Inferior parietal cortex (tissue), 1 donor: Measurements from ENCODE around the gene TUBGCP3.

Experiments used
- DNase-seq: peaks from one replicate; pipeline ENCODE4 v3.0.0-alpha.2; 2016; ENCODE audit errors: extremely low spot score

TUBGCP3 gene

DNA sequence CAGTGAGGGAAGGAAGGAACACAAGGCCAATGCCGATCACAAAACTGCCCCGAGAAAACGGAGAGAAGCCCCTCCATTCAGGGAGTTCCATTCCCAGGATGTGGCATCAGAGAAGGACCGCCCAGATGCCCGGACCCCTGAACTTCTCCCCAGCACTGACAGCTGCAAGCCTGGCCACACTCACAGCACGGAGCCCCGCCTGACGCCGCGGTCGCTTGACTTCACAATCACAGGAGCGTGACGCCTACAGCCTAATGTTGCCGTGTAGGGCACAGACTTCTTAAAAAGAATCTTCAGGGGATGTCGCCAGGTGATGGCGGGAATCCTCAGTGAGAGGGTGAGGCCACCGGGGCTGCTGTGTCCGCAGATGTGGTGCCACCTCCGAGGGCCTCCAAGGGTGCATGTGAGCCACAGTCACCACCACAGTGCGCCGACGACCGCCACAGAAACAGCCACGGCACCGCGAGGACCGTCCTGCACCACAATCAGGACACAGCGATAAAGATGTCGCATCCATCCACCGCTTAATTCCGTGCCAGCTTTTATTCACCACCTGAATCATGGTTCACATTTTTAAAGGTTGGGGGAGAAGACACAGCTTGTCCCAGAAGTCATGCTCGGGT lies 134.6 kb downstream of the TUBGCP3 start:
- DNase-seq: no peak

DNA sequence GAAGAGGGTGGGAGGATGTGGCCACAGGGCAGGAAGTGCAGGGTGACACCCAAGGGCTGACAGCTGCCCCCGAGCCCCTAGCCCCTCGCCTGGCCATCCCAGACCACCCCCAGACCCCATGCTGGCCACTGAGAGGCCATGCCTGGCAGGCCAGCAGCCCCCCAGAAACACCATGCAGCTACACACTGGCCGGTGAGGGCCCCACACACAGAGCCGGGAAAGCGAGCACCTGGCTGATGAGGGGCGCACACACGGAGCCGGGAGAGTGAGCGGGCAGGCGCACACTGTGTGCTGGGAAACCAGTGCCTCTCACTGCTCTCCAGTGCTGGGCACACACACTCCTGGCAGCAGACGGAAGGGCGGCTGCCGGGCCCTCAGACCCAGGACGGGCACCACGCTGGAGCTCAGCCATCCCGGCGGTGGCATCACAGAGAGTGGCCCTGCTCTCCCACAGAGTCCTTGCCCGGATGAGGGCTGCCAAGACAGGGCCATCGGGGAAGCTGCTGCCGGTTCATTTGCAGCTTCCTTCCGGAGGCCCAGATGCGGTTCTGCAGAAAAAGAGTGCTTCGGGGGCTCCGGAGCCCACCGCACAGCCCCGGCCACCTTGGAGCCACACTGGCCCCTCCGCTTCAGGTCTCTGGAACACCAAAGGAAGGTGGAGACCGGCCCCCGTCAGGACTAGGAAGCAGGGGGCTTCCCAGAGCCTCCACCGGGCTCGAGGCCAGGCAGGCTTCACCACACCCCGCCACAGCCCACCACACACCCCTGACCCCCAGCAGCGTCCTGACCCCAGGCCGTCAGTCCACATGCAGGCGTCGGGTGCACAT lies 135.4 kb downstream of the TUBGCP3 start:
- no peak for DNase-seq

DNA sequence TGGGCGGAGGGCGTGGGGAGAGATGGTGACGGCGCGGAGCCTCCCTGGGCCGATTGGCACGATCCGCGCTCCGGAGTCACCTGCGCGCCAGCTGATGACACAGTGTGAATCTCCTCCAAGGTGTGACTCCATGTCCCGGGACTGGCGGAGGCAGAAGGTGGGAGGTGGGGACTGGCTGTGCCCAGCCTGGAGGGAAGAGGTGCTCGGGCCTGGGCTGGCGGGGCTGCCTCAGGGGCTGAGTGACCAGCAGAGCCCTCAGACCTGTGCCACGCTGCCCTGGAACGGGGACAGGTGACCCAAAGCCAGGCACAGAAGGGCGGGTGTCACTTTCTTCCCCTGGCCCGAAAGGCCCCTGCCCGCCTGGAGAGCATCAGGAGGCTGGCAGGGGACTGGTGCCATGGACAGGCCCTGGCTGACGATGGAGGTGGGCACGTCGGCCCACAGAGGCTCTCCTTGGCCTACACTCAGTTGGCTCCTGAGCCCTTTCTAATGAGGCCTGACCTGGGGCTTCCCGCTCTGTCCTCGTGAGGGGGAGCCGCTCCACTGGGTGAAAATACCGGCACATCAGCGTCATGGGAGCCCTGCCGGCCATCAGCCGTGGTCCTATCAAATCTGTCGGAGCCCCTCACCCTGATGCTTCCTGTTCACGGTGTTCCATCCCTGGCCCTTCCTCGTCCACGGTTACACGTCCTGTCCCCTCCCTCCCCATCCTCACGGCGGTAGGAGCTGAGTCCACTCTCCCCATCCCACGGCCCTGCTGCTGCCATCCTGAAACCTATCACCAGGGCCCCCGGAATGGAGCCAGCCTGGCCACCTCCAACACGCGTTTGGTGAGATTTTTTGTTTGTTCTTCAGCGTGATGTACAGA lies 136.2 kb downstream of the TUBGCP3 start:
- DNase-seq: no peak

DNA sequence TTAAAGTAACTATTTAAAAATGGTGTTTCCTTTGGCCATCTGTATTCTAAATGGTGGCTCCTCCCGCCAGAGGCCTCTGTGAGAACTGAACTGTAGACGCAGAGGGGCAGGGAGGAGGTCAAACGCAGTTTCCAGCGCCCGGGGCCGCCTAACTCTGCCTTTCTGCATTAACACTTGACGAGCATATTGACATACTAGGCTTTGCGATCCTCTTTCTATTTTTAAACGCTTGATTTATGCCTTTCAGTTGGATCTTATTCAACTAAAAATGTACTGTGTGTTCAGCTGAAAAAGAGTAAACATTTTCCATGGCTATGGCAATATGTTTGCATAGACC lies 137.1 kb downstream of the TUBGCP3 start:
- DNase-seq: no peak

DNA sequence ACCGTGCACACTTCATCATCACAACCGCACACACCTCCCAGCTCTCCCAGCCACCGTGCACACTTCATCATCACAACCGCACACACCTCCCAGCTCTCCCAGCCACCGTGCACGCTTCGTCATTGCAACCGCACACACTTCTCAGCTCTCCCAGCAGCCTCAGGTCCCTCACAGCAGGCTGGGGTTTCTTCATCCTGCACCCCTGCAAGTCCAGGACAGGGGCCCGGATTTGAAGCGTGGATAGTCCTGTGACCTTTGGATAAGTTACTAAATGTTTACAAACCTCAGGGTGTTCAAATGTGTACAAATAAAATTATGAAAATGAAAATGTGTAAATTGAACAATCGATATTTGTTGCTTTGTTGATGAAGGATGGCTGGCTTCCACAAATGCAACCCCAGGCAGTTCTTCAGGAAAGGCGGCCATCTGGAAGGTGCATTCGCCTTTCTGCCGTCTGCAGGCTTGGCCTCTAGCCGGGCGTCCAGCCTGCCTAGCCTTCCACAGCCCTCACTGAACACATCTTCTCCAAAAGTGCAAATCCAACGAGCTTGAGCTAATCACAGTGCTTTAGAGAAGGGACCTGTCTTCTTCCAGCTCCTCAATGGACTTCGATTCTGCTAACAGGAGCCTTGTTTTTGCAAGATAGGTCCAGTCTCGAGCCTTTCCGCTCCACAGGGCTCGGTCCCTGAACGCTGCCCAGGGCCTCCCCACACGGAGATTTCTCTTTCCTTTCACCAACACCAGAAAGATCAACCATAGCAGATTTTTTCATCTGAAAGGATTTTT lies 137.6 kb downstream of the TUBGCP3 start:
- no peak for DNase-seq

DNA sequence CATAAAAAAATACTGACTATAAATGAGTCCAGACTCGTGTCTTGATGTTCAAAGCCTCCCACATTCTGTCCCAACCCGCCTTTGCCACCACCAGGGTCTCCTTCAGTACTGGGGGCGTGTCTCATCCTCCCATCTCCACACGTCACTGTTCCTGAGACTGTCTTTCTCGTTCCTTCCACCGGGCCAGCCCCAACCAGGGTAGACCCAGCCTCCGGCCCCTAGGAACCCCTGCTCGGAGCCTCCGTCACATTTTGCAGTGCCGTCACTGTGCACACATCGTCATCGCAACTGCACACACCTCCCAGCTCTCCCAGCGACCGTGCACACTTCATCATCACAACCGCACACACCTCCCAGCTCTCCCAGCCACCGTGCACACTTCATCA lies 138.4 kb downstream of the TUBGCP3 start:
- no peak for DNase-seq

DNA sequence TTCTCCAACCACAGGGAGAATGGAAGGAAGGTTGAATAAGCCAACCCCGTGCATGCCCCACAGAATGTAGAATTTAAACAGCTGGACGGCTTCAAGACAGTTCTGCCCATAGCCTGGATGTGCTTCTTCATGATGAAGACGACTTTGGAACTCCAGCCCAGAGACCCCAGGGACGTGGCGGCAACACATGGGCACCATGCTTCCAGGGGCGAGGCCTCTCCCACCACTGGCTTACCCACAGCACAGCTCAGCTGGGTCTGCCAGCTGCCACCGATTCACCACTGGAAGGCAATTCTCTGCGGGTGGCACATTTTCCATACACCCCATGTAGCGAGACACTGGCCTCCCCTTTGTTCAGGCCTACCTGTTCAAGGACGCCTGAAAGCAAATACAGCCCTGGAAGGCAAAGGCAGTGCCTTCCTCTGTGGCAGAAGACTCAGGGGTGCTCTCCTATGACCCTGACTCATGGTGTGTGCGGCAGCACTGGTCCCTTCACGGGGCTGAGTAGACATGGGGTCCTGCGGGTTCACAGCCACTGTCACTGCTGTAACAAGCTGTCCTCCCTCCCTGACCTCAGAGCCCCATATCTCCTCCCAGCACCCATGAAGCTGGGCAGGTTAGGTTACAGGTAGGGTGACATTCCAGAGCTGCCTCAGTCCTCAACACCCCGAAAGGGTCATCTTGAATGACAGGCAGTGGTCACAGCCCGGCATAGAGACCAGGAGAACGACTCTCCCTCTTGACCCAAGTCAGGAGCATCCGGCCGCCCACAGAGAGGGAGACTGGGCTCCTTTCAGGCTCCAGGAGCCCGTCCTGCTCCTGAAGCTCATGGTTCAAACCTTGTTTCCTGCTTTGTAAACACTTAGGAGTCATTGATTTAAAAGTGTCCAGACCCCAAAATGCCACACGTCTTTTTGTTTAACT lies 139.1 kb downstream of the TUBGCP3 start:
- no peak for DNase-seq

DNA sequence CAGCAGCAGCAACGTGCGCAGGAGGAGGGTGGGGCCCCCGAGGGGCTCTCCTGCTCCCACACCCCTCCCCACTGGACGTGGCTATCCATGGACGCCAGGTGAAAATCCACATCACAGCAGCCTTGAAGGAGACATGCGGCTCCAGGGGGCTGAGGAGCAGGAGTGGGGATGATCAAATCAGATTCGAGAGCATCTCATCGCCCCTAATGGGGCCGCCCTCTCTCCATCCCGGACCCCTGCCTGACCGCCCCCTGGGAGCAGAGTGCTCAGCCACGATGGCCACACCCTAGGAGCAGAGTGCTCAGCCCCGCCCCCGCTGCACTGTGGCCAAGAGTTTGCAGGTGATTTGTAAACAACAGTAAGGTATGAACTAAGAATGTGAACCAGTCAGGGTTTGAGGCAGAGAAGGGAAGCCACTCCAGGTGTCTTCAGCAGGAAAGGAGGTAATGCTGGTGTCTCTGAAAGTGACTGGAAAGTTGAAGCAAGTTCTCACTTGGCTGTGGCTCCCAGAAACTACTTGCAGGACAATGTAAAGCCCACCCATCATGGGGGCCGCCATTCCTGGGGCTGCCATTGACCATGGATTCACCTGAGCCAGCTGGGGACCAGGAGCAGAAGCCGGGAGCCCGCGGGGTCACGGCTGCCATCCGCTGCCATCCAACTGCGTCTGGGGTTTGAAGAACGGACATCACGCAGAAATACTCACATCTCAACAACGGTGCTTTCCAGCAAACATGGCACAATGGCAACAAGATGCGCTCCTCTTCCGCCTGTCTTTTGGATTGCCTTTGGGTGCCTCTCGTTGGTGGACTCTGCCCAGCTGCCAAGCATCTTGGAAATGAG lies 140.0 kb downstream of the TUBGCP3 start:
- no peak for DNase-seq

DNA sequence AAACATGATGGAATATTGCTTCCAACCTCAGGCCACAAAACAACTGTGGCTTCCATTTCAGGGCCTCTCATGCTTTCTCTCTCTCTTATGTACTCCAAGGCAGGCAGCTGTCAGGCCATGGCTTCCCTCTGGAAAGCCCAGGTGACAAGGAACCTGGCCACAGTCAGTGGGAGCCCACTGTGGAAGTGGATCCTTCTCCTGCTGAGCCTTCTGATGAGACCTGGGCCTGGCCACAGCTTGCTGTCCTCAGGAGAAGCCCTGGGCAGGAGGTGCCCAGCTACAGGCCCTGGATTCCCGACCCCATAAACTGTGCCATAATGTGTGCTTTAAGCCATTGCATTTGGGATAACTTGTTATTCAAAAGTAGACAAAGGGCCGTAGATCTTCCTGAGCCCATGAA lies 140.6 kb downstream of the TUBGCP3 start:
- DNase-seq: no peak

DNA sequence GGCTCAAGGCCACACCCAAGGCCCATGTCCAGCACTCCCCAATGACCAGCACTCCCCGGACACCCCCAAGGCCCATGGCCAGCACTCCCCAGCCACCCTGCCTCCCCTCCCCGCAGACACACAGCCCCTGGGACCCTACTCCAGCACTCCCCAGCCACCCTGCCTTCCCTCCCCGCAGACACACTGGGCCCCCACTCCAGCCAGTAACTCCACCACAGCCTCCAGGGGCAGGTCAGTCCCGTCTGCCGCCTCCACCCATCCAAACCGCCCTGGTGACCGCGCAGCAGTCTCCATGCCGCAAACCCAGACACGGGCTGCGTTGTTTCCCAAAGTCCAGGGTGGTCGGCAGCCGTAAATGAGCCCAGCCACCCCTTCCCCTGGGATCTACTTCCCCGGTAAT lies 141.1 kb downstream of the TUBGCP3 start:
- DNase-seq: no peak

DNA sequence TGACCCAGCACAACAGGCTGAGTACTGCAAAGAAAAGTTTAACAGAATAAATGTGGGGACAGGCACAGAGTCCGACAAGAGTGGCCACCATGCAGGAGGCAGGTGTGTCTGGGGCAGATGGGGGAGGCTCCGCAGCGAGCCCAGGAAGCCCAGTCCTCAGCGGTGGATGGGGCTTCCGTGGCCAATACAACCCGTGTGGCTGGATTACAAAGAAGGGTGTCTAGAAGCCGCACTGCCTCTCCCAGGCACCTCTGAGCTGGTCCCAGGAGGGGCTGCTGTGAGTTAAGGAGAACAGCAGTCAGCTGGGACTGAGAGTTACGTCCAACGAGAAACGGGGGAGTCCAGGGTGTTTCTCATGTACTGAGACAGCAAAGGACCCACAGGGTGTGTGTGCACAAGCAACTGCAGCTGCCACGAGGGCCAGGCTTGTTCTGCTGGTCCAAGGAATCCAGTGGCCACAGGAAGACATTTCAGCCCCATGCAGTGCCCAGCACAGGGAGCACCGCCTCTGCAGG lies 141.5 kb downstream of the TUBGCP3 start:
- DNase-seq: no peak

DNA sequence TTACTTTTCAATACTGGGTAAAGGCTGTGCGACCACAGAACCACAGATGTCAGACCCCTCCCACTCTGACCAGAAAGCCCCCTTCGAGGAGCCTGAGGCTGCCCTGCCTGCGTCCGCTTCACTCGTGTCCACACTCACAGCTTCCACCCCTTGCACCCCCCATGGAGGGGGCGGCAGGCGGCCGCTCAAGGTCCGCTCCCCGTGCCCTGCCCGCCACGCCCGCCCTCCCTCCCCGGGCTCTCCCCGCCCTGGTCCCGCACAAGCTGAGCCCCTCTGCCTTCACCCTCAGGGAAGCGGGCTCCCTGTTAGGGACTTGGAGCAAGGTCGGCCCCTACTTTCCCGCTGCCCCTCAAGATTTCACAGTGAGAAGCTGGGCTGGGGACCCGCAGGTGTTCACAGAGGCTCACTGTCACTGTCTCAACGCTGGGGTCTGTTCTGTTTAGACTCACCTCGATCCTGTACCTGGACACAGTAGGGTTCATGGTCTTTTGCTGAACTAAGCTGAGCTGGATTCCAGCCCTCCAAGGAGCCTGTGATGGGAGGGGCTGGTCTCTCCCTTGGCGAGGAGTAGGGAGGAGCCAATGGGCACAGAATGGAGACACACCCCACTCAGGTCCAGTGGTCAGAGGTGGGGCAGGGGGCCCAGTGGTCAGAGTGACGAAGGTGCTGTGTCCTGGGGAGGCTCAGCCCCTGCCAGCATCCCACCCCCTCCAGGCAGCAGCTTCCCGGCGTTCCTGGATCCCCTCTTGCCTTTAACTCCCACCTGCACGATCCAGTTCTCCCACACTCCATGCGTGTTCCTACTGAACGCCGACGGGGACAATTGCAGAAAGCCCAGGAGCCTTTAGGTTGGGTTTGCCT lies 142.3 kb downstream of the TUBGCP3 start:
- no peak for DNase-seq

DNA sequence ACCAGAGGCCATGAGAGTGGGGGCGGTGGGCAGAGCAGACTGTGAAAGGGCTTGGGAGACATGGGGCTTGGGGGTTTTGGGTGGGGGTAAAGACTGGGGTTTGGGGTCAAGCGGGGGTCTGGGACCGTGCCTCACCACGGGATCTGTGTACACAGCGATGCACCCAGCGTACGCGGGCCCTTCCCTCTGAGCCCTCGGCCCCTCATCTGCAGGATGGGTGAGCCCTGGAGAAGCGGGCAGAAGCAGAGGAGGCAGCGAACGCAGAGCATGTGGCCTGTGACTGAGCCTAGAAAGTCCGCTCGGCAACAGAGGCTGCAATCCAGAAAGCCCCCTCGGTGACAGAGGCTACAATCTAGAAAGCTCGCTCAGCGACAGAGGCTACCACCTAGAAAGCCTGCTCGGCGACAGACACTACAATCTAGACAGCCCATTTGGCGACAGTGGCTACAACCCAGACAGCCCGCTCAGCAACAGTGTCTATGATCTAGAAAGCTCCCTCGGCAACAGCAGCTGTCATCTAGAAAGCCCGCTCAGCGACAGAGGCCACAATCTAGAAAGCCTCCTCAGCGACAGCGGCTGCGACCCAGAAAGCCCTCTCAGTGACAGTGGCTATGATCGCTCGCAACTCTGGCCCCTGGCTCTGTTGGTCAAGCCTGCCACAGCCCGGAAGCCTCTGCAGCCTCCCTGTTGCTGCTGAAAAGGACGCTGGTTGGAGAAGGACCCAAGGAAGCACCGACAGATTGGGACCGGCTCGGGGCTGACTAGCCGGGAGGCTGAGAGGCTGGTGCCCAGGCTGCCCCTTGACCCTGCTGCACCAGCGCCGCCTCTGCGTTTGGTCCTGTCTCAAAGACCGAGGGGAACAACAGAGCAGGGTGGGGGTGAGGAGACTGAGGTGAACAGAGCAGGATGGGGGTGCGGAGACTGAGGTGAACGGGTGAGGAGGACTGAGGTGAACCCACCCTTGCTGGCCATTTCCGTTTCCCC lies 143.2 kb downstream of the TUBGCP3 start:
- no peak for DNase-seq

DNA sequence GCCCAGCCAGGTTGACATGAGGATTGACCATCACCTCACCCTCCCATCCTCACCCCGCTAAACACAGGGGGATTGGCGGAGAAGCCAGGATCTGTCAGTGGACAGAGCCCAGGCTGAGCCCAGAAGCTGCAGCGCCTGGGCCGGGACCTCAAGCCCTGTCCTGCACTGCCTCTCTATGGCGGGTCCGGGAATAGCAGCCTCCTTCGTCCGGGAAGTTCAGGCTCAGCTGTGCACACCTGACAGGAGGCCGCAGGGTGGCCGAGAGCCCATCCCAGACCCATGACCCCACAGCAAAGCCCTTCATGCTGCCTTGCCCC lies 144.0 kb downstream of the TUBGCP3 start:
- peak; percentile 63 for DNase-seq

DNA sequence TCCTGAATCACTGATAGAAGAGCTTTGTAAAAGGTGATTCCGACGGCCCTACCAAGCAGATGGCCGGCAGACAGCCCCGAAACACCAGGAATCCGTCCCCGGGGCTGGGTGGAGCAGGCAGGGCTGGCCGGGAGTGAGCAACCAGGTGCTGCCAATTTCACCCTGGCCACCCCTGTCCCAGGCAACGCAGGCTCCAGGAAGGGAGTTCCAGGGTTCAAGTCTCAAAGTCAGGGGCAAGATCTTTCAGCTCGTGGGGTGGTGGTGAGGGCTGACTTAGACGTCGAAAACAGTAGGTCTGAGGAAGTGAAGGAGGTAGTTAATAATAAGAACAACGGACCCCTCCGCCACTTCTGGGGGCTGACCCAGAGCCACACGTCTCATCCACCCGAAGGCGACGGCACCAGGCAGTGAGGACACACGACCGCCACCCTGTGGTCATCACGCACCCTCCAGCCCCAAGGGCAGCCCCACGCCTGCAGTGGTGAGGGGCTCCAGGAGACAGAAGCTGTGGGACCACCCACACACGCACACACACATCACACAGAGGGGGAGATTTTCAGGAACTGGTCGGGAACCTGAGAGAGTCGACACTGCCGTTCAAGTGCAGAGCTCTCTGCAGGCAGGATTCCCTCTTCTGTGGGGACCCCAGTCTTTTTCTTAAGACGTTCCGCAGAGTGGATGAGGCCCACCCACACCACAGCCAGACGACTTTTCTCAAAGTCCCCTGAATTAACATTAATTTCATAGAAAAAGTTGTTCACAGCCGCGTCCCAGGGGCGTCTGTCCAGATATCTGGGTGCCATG lies 144.6 kb downstream of the TUBGCP3 start:
- DNase-seq: peak; percentile 3

DNA sequence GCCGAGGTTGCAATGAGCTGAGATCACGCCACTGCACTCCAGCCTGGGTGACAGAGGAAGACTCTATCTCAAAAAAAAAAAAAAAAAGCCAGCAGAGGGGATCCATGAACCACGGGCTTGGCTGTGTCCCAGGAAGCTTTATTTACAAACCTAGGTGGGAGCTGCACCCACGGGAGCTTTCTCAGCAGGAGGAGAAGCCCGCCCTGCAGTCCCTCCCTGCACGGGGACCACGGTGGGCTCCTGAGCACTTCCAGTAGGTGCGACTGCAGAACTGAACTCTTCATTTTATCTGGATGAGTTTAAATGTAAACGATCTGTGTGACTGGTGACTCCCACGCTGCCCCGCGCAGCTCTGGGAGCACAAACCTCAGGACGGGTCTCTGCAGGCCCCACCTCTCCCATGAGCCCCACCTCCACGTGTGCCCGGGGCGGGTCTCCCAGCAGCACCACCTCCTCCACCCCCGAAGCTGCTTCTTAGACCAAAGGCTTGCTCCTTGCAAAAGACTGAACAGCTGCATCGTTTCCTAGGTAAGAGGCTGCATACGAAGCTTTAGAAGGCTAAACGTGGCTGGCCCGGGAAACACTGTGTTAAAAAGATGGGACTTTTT lies 145.4 kb downstream of the TUBGCP3 start:
- no peak for DNase-seq
